GM23338 (cell line): Measurements from ENCODE around the gene PCSK2. TPM values are rescaled to one million over a fixed set of nuclear protein-coding genes. Genes with fewer than 3 reads are reported as not detected.

ENCODE experiments used
- ATAC-seq: fragments of 200-7000 bp; cut with Tn5 transposase; 3 replicates; pipeline ENCODE4 v1.9.1; 2020
- DNase-seq: peaks from one replicate; pipeline ENCODE4 v3.0.0-alpha.2; 2015; ENCODE audit warnings: low spot score
- H2AFZ ChIP-seq: fragments of 200-600 bp; sonication (generic); 2 replicates; pipeline ENCODE4 v1.8.0; 2016; ENCODE audit warnings: antibody characterized with exemption, mild to moderate bottlenecking, moderate library complexity
- H3F3A ChIP-seq: fragments of 200-600 bp; sonication (generic); replicated peaks from 2 replicates; pipeline ENCODE4 v1.8.0; 2017; ENCODE audit warnings: antibody characterized with exemption, mixed run types, low read depth
- H3K27ac ChIP-seq: fragments of 200-600 bp; sonication (generic); 2 replicates; pipeline ENCODE4 v1.6.1; 2016; ENCODE audit warnings: low read depth
- H3K27me3 ChIP-seq: fragments of 200-600 bp; sonication (generic); 2 replicates; pipeline ENCODE4 v1.8.0; 2016; ENCODE audit warnings: mild to moderate bottlenecking, mixed run types, moderate library complexity; ENCODE audit not compliant: insufficient read depth
- H3K36me3 ChIP-seq: fragments of 200-600 bp; sonication (generic); 2 replicates; pipeline ENCODE4 v1.8.0; 2016; ENCODE audit warnings: mild to moderate bottlenecking; ENCODE audit not compliant: insufficient read depth
- H3K4me1 ChIP-seq: fragments of 200-600 bp; sonication (generic); 2 replicates; pipeline ENCODE4 v1.8.0; 2016; ENCODE audit warnings: mild to moderate bottlenecking, moderate library complexity; ENCODE audit not compliant: insufficient read depth
- H3K4me2 ChIP-seq: fragments of 200-600 bp; sonication (generic); 2 replicates; pipeline ENCODE4 v1.7.1; 2017; ENCODE audit warnings: mixed run types
- H3K4me3 ChIP-seq: fragments of 200-600 bp; sonication (generic); 2 replicates; pipeline ENCODE4 v1.6.1; 2016; ENCODE audit warnings: mixed run types
- H3K79me2 ChIP-seq: fragments of 200-600 bp; sonication (generic); replicated peaks from 2 replicates; pipeline ENCODE4 v1.8.0; 2017; ENCODE audit warnings: mild to moderate bottlenecking; ENCODE audit not compliant: insufficient read depth
- H3K9me2 ChIP-seq: fragments of 200-600 bp; sonication (generic); 2 replicates; pipeline ENCODE4 v1.8.0; 2017; ENCODE audit not compliant: insufficient read depth
- H4K20me1 ChIP-seq: fragments of 200-600 bp; sonication (generic); replicated peaks from 2 replicates; pipeline ENCODE4 v1.8.0; 2017; ENCODE audit warnings: mild to moderate bottlenecking; ENCODE audit not compliant: insufficient read depth
- H3K27ac Mint-ChIP-seq: 2 replicates; pipeline ENCODE4 v1.8.0; 2020; ENCODE audit warnings: inconsistent platforms, mild to moderate bottlenecking, moderate library complexity, mixed read lengths
- H3K27me3 Mint-ChIP-seq: 3 replicates; pipeline ENCODE4 v1.8.0; 2022; ENCODE audit warnings: low read depth, mild to moderate bottlenecking, moderate library complexity, mixed read lengths, inconsistent platforms; ENCODE audit not compliant: insufficient read depth, poor library complexity
- H3K36me3 Mint-ChIP-seq: 3 replicates; pipeline ENCODE4 v1.8.0; 2021; ENCODE audit warnings: low read depth, mild to moderate bottlenecking, inconsistent platforms, moderate library complexity, mixed read lengths
- H3K4me1 Mint-ChIP-seq: 3 replicates; pipeline ENCODE4 v1.8.0; 2020; ENCODE audit warnings: mild to moderate bottlenecking, inconsistent platforms, mixed read lengths
- H3K4me3 Mint-ChIP-seq: 3 replicates; pipeline ENCODE4 v1.8.0; 2021; ENCODE audit warnings: moderate library complexity, mild to moderate bottlenecking, inconsistent platforms, mixed read lengths
- H3K9me3 Mint-ChIP-seq: 3 replicates; pipeline ENCODE4 v1.8.0; 2020; ENCODE audit warnings: moderate library complexity, mild to moderate bottlenecking, inconsistent platforms, mixed read lengths
- CREB1 ChIP-seq: fragments of 250-450 bp; sonication (Bioruptor Pico); IDR thresholded peaks from 2 replicates; pipeline ENCODE4 v1.5.0; 2020; ENCODE audit warnings: low read depth, mild to moderate bottlenecking, moderate library complexity
- EZH2phosphoT487 ChIP-seq: fragments of 200-600 bp; sonication (generic); IDR thresholded peaks from one replicate; pipeline ENCODE4 v1.8.1; 2018; ENCODE audit warnings: antibody characterized with exemption; ENCODE audit not compliant: unreplicated experiment
- JUNB ChIP-seq: IDR thresholded peaks from one replicate; pipeline ENCODE4 v1.6.1; 2016; ENCODE audit warnings: antibody characterized with exemption; ENCODE audit not compliant: unreplicated experiment
- NANOG ChIP-seq: IDR thresholded peaks from 2 replicates; pipeline ENCODE4 v1.6.1; 2016; ENCODE audit warnings: antibody characterized with exemption, borderline replicate concordance
- POLR2AphosphoS5 ChIP-seq: IDR thresholded peaks from 2 replicates; pipeline ENCODE4 v1.6.1; 2016; ENCODE audit warnings: antibody characterized with exemption, low read depth
- STAT1 ChIP-seq: IDR thresholded peaks from one replicate; pipeline ENCODE4 v1.6.1; 2016; ENCODE audit warnings: antibody characterized with exemption; ENCODE audit not compliant: unreplicated experiment
- ZNF114 ChIP-seq: fragments of 250-450 bp; sonication (Bioruptor Pico); IDR thresholded peaks from 2 replicates; pipeline ENCODE4 v1.5.0; 2020; ENCODE audit warnings: mild to moderate bottlenecking, moderate library complexity
- polyA plus RNA-seq: library from polyadenylated mRNA; unstranded; fragments of >200 nt; fragmentation: Nextera tagmentation; extraction: Ambion mirVana; gene quantifications from 2 replicates; pipeline ENCODE4 v1.2.1, GENCODE V29; 2016
- total RNA-seq: library from RNA; depleted of rRNA; stranded (reverse); fragments of >200 nt; shearing (Covaris generic); gene quantifications from 2 replicates; pipeline ENCODE4 v1.2.3, GENCODE V29; 2014
- TF ChIP-seq, protein P1 (sequence below), 2 experiments: fragments of 200-600 bp in 1 of 2; sonication (generic) in 1 of 2; conservative IDR thresholded peaks; 2 replicates each; pipeline versions ENCODE4 v1.5.1 to v1.6.1; 2016 to 2017; ENCODE audit warnings: antibody characterized with exemption in 2 of 2, low read depth in 2 of 2, mild to moderate bottlenecking in 2 of 2, moderate library complexity in 1 of 2
- TF ChIP-seq, protein P2 (sequence below): fragments of 250-450 bp; sonication (Bioruptor Pico); IDR thresholded peaks from 2 replicates; pipeline ENCODE4 v1.5.0; 2020; ENCODE audit warnings: mild to moderate bottlenecking, moderate library complexity

PCSK2 gene
- total and polyA plus RNA-seq, 2 experiments from 2014 or later, result 0.37 to 1.1 TPM

DNA sequence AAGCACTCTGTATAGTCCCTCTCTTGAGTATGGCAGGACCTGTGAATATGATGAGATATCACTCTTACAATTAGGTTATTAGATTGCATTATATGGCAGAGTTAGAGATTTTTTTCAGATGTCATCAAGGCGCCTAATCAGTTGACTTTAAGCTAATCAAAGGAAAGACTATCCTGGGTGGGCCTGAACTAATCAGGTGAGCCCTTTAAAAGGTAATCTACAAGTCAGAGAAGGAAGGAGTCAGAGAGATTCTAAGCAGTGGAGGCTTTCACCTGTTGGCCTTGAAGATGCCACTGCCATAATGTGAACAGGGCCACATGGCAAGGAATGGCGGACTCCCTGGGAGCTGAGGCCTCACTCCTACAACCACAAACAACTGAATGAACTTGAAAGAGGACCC is 152.8 kb downstream of the PCSK2 start (continued):
- TF ChIP-seq ZNF114 (CRISPR knock-in tag) (no peak), EZH2phosphoT487 (no peak), POLR2AphosphoS5 (no peak), NANOG (no peak)
- TF ChIP-seq, protein P1, sequence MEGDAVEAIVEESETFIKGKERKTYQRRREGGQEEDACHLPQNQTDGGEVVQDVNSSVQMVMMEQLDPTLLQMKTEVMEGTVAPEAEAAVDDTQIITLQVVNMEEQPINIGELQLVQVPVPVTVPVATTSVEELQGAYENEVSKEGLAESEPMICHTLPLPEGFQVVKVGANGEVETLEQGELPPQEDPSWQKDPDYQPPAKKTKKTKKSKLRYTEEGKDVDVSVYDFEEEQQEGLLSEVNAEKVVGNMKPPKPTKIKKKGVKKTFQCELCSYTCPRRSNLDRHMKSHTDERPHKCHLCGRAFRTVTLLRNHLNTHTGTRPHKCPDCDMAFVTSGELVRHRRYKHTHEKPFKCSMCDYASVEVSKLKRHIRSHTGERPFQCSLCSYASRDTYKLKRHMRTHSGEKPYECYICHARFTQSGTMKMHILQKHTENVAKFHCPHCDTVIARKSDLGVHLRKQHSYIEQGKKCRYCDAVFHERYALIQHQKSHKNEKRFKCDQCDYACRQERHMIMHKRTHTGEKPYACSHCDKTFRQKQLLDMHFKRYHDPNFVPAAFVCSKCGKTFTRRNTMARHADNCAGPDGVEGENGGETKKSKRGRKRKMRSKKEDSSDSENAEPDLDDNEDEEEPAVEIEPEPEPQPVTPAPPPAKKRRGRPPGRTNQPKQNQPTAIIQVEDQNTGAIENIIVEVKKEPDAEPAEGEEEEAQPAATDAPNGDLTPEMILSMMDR (conservative IDR thresholded peaks at IDR 0.05; ENCODE audit: low read depth in 2 of 2), result no peak

DNA sequence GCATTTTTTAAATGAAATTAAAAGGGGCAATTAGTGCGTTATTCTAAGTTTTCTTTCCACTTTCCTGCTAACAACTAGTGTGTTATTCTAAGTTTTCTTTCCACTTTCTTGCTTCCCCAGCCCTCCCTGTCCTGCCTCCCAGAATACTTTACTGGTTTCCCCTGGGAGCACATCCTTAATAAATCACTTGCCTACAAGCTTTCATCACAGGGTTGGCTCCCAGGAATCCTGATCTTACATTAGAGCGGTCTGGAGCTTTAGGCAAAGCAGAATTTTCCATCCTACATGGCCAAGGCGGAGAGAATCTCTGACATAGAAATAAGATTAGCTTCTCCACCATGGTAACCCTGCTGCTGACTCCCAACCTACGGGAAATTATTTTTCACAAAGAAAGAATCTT is 154.0 kb downstream of the PCSK2 start:
- Mint-ChIP-seq H3K4me1 (peaks cover 9% of the 10 kb centered on the region; the same call in 2 of the 3 replicates), H3K4me3 (no peak overlapping the region)

More for the DNA sequence above, 154.0 kb downstream of the PCSK2 start:
- H3K4me3 ChIP-seq, result no peak overlapping the region
- no peak for DNase-seq
- no peak overlapping the region for H2AFZ ChIP-seq
- H3K4me1 ChIP-seq, result peaks cover 6% of the 10 kb centered on the region; the same call in 1 of the 2 replicates
- no peaks in the 10 kb centered on the region for H4K20me1 ChIP-seq
- no peak overlapping the region for H3K27ac ChIP-seq
- no peaks in the 10 kb centered on the region for H3K27me3 ChIP-seq
- H3K79me2 ChIP-seq, result no peaks in the 10 kb centered on the region
- Mint-ChIP-seq H3K9me3 (no peaks in the 10 kb centered on the region; the same call in 2 of the 3 replicates), H3K36me3 (no peaks in the 10 kb centered on the region), H3K27ac (no peak overlapping the region), H3K27me3 (no peaks in the 10 kb centered on the region)
- no peak for ATAC-seq
- TF ChIP-seq CREB1 (no peak), STAT1 (no peak), JUNB (no peak), NANOG (no peak)
- TF ChIP-seq, protein P2, sequence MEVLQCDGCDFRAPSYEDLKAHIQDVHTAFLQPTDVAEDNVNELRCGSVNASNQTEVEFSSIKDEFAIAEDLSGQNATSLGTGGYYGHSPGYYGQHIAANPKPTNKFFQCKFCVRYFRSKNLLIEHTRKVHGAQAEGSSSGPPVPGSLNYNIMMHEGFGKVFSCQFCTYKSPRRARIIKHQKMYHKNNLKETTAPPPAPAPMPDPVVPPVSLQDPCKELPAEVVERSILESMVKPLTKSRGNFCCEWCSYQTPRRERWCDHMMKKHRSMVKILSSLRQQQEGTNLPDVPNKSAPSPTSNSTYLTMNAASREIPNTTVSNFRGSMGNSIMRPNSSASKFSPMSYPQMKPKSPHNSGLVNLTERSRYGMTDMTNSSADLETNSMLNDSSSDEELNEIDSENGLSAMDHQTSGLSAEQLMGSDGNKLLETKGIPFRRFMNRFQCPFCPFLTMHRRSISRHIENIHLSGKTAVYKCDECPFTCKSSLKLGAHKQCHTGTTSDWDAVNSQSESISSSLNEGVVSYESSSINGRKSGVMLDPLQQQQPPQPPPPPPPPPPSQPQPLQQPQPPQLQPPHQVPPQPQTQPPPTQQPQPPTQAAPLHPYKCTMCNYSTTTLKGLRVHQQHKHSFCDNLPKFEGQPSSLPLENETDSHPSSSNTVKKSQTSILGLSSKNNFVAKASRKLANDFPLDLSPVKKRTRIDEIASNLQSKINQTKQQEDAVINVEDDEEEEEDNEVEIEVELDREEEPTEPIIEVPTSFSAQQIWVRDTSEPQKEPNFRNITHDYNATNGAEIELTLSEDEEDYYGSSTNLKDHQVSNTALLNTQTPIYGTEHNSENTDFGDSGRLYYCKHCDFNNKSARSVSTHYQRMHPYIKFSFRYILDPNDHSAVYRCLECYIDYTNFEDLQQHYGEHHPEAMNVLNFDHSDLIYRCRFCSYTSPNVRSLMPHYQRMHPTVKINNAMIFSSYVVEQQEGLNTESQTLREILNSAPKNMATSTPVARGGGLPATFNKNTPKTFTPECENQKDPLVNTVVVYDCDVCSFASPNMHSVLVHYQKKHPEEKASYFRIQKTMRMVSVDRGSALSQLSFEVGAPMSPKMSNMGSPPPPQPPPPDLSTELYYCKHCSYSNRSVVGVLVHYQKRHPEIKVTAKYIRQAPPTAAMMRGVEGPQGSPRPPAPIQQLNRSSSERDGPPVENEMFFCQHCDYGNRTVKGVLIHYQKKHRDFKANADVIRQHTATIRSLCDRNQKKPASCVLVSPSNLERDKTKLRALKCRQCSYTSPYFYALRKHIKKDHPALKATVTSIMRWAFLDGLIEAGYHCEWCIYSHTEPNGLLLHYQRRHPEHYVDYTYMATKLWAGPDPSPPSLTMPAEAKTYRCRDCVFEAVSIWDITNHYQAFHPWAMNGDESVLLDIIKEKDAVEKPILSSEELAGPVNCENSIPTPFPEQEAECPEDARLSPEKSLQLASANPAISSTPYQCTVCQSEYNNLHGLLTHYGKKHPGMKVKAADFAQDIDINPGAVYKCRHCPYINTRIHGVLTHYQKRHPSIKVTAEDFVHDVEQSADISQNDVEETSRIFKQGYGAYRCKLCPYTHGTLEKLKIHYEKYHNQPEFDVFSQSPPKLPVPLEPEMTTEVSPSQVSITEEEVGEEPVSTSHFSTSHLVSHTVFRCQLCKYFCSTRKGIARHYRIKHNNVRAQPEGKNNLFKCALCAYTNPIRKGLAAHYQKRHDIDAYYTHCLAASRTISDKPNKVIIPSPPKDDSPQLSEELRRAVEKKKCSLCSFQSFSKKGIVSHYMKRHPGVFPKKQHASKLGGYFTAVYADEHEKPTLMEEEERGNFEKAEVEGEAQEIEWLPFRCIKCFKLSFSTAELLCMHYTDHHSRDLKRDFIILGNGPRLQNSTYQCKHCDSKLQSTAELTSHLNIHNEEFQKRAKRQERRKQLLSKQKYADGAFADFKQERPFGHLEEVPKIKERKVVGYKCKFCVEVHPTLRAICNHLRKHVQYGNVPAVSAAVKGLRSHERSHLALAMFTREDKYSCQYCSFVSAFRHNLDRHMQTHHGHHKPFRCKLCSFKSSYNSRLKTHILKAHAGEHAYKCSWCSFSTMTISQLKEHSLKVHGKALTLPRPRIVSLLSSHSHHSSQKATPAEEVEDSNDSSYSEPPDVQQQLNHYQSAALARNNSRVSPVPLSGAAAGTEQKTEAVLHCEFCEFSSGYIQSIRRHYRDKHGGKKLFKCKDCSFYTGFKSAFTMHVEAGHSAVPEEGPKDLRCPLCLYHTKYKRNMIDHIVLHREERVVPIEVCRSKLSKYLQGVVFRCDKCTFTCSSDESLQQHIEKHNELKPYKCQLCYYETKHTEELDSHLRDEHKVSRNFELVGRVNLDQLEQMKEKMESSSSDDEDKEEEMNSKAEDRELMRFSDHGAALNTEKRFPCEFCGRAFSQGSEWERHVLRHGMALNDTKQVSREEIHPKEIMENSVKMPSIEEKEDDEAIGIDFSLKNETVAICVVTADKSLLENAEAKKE, result no peak
- no peak overlapping the region for H3K4me2 ChIP-seq
- H3F3A ChIP-seq, result no peaks in the 10 kb centered on the region
- no peaks in the 10 kb centered on the region for H3K36me3 ChIP-seq
- no peaks in the 10 kb centered on the region for H3K9me2 ChIP-seq
